Ovary (tissue), 9 donors: Measurements from ENCODE around the gene SERP2. TPM values are rescaled to one million over a fixed set of nuclear protein-coding genes. Genes with fewer than 3 reads are reported as not detected.

Experiments
- DNase-seq, 5 donors: peaks; one replicate each; pipeline ENCODE4 v3.0.0-alpha.2; 2019 to 2020
- H3K27ac ChIP-seq, 2 donors: fragments of 200-600 bp; one replicate each; pipeline versions ENCODE4 v1.5.1 to v1.8.0; 2019 to 2022
- H3K27me3 ChIP-seq: fragments of 200-600 bp; one replicate; pipeline ENCODE4 v1.8.0; 2022
- H3K36me3 ChIP-seq: fragments of 200-600 bp; sonication (generic); one replicate; pipeline ENCODE4 v1.5.1; 2019
- H3K4me1 ChIP-seq: one replicate; pipeline ENCODE4 v1.8.1; 2013; ENCODE audit warnings: mild to moderate bottlenecking, moderate library complexity; ENCODE audit not compliant: insufficient read depth
- H3K4me3 ChIP-seq: fragments of 200-600 bp; sonication (generic); one replicate; pipeline ENCODE4 v1.5.1; 2017
- H3K9me3 ChIP-seq, 2 donors: fragments of 200-600 bp in 1 of 2; sonication (generic) in 1 of 2; one replicate each; pipeline versions ENCODE4 v1.5.1 to v1.8.1; 2013 to 2019; ENCODE audit warnings: mild to moderate bottlenecking in 1 of 2, moderate library complexity in 1 of 2
- EP300 ChIP-seq: sonication (generic); formaldehyde crosslinking; IDR thresholded peaks from one replicate; pipeline ENCODE4 v1.6.1; 2017; ENCODE audit warnings: antibody characterized with exemption
- POLR2A ChIP-seq: fragments of 450-650 bp; IDR thresholded peaks from one replicate; pipeline ENCODE4 v1.6.1; 2017; ENCODE audit warnings: antibody characterized with exemption, mild to moderate bottlenecking, moderate library complexity
- WGBS, 3 donors: extraction: QIAGEN DNeasy Blood & Tissue Kit in 1 of 3; methylation state at CpG; one replicate each; pipeline versions ENCODE4 v1.1.5 to v1.1.7; 2013 to 2017; 5-methylcytosine and 5-hydroxymethylcytosine counted together
- intact Hi-C, 4 donors: fragments of 100-400 bp; cut with DNase I; formaldehyde crosslinking; loops; one replicate each; pipeline versions ENCODE4 v1.11.0 to v1.15.1; 2022 to 2023
- polyA plus RNA-seq, 2 donors: library from polyadenylated mRNA; stranded (reverse); fragments of 200-250 nt in 1 of 2; fragments of 350-450 nt in 1 of 2; fragmentation: Illumina TruSeq in 1 of 2; extraction: RNeasy Lipid Tissue Mini Kit (QIAGEN cat#74804) in 1 of 2; gene quantifications; one replicate each; pipeline ENCODE4 v1.2.3, GENCODE V29; 2013 to 2014
- total RNA-seq, 7 donors: library from RNA; depleted of rRNA in 2 of 7; stranded (reverse); fragments of >200 nt in 2 of 7; fragmentation: NEBNext Ultra II Directional in 3 of 7; extraction: Animal tissue kit (Norgen Biotek cat#: 25700) in 3 of 7; gene quantifications; one replicate each; pipeline versions ENCODE4 v1.1.0 to v1.2.4, GENCODE V29; 2016 to 2023
- TF ChIP-seq, protein P1 (sequence below), 3 donors: fragments of 450-650 bp in 2 of 3; fragments of 200-600 bp in 1 of 3; IDR thresholded peaks; one replicate each; pipeline versions ENCODE4 v1.5.1 to v1.8.0; 2016 to 2022; ENCODE audit warnings: antibody characterized with exemption in 3 of 3, mild to moderate bottlenecking in 1 of 3
- donor health status: DM: no; HTN: no; CAD: no; lungs with moderate emphysema.
- donor health status: DM: no; HTN: no; CAD: no.
- donor health status: Bipolar disorder and iron deficiency.
- donor health status: DM: yes; HTN: yes; CAD: no.
- donor health status: DM: no; HTN: no; CAD: no.
- donor health status: DM: yes; HTN: yes; CAD: no.

The SERP2 gene
- total and polyA plus RNA-seq, 9 donors: 8.3 to 14.9 (median 10.8) TPM

DNA sequence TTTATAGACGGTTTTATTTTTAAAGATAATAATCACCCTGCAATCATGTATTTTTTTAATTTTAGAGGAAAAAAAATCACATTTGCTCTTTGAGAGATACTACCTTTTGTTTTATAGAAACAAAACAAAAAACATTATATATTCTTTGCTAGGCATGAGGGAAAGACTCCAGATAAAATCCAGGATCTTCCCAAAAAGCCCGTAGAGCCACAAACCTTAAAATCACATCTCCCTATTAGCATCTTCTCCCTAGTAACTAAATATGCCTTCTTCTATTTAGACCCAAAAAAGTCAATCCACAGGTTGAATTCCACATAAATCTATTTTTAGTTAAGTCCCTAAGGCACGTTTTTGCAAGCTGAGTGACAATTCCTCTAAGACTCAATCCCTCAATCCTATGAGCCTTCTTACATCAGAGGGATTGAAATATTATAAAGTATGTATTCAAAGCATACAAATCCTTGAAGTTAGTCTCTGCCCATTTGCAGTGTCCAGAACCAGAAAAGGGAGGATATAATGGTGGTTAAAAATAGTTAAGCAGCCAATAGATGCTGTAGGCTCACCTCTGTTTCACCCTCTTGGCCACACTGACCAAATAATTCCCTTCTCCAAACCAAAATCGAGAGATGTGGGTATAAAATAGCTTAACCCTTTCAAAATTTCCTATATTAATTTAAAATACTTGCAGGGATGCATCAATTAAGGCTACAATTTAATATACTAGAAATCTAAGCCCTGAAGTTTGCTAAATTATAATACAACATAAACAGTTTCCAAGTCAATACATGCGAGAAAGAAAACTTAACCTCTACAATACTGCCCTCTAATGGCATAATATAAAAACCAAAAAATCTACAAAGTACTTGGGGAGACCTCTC lies 64.0 kb downstream of the SERP2 start:
- H3K4me1 ChIP-seq: peaks cover 11% of the 10 kb centered on the region
- 1% methylated on average over 5 of the region's 5 CpGs for WGBS, 3 donors
- no peak for DNase-seq
- no peaks in the 10 kb centered on the region for H3K36me3 ChIP-seq
- no peaks in the 10 kb centered on the region for H3K27me3 ChIP-seq
- intact Hi-C loops: loop anchor here (5.0 to 10.0 kb wide), 6 partner anchors 213 to 530 kb away; no protein-coding TSS in a partner anchor
- H3K9me3 ChIP-seq: no peaks in the 10 kb centered on the region
- TF ChIP-seq, protein P1, sequence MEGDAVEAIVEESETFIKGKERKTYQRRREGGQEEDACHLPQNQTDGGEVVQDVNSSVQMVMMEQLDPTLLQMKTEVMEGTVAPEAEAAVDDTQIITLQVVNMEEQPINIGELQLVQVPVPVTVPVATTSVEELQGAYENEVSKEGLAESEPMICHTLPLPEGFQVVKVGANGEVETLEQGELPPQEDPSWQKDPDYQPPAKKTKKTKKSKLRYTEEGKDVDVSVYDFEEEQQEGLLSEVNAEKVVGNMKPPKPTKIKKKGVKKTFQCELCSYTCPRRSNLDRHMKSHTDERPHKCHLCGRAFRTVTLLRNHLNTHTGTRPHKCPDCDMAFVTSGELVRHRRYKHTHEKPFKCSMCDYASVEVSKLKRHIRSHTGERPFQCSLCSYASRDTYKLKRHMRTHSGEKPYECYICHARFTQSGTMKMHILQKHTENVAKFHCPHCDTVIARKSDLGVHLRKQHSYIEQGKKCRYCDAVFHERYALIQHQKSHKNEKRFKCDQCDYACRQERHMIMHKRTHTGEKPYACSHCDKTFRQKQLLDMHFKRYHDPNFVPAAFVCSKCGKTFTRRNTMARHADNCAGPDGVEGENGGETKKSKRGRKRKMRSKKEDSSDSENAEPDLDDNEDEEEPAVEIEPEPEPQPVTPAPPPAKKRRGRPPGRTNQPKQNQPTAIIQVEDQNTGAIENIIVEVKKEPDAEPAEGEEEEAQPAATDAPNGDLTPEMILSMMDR (IDR thresholded peaks at IDR 0.05): peak in 2 of 3 donors; percentile 8 to 57
- TF ChIP-seq POLR2A: no peak
- peak overlapping the region; percentile 74 to 88 for H3K27ac ChIP-seq
- H3K4me3 ChIP-seq: peak overlapping the region; percentile 66

DNA sequence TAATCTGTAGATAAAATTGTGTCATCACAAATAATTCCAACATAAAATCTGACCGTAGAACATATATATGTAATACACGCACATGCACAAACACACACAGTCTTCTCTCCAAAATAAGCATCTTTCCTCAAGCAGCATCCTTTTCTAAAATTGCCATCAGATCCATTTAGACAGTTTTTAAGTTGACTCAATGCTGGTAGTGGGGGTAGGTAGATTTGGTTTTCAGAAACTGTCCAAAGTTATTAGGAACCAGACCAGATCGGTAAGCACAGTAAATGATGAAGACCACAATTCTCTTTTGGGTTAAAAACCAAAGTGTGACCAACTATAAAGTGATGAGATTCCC lies 64.6 kb downstream of the SERP2 start:
- Histone ChIP-seq H3K27ac (no peak overlapping the region), H3K9me3 (no peaks in the 10 kb centered on the region), H3K4me3 (no peak overlapping the region), H3K4me1 (peaks cover 9% of the 10 kb centered on the region), H3K27me3 (no peaks in the 10 kb centered on the region), H3K36me3 (no peaks in the 10 kb centered on the region)
- no peak for TF ChIP-seq POLR2A
- TF ChIP-seq, protein P1 (IDR thresholded peaks at IDR 0.05): no peak
- TF ChIP-seq EP300: no peak
- intact Hi-C loops: loop anchor here (5.0 to 10.0 kb wide), 6 partner anchors 213 to 531 kb away; no protein-coding TSS in a partner anchor
- 5 to 13% (median 11%) methylated on average over 3 of the region's 3 CpGs for WGBS, 3 donors
- DNase-seq: no peak

DNA sequence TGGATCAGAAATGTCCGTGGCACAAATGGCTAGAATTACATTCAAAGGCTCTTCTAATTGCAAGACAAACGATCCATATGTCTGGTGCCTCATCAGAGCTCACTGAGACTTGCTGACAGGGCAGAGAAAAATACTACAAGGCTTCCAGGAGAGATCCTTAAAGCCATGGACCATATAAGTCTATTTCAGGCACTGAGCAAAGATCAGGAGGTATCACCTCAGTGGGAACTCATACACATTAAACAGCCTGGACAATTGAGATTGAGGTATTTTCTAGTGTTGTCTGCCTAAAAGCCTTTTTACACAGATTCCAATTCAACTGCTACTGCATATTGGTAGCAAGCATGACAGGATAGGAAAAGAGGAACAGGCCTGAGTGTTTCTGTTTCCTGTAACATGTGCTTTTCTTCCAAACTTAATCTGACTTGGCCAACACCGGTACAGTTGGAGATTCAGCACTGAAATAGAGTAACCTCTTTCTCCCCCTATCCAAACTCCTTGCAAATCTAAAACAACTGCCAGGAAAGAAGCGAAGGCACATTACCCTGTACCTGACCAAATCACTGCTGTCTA lies 65.9 kb downstream of the SERP2 start:
- 32 to 39% (median 32%) methylated on average over 4 of the region's 4 CpGs for WGBS, 3 donors
- no peak for TF ChIP-seq POLR2A
- TF ChIP-seq, protein P1 (IDR thresholded peaks at IDR 0.05): no peak
- no peak for TF ChIP-seq EP300
- no peaks in the 10 kb centered on the region for H3K9me3 ChIP-seq
- no peak overlapping the region for H3K4me3 ChIP-seq
- DNase-seq: no peak
- intact Hi-C loops: loop anchor here (5.0 to 10.0 kb wide), 7 partner anchors 215 to 532 kb away; no protein-coding TSS in a partner anchor
- H3K27ac ChIP-seq: peak overlapping the region in 1 of 2 donors; percentile 43
- H3K36me3 ChIP-seq: no peaks in the 10 kb centered on the region
- H3K4me1 ChIP-seq: peaks cover 4% of the 10 kb centered on the region
- H3K27me3 ChIP-seq: no peaks in the 10 kb centered on the region

DNA sequence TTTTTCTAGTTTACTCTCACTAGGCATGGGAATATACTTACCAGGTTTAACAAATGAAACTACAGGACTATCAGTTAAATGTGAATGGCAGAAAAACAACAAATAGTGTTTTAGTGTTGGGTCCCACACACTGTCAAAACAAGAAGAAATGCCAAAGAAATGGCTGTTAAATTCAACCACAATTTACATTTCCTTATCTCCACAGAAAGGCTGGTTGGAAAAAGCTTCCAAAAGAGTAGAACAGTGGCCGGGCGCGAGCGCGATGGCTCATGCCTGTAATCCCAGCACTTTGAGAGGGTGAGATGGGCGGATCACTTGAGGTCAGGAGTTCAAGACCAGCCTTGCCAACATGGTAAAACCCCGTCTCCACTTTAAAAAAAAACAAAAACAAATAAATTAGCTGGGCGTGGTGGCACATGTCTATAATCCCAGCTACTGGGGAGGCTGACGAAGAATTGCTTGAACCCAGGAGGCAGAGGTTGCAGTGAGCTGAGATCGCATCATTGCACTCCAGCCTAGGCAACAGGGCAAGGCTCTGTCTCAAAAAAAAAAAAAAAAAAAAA lies 66.5 kb downstream of the SERP2 start:
- TF ChIP-seq EP300 (no peak), POLR2A (no peak)
- TF ChIP-seq, protein P1 (IDR thresholded peaks at IDR 0.05): no peak
- H3K9me3 ChIP-seq: no peaks in the 10 kb centered on the region
- 26 to 37% (median 31%) methylated on average over 10 of the region's 10 CpGs for WGBS, 3 donors
- no peak for DNase-seq
- H3K4me1 ChIP-seq: peaks cover 4% of the 10 kb centered on the region
- H3K36me3 ChIP-seq: no peaks in the 10 kb centered on the region
- intact Hi-C loops: loop anchor here in 1 of 4 donors (10.0 kb wide), 1 partner anchor 525 kb away; no protein-coding TSS in a partner anchor
- no peak overlapping the region for H3K4me3 ChIP-seq
- H3K27me3 ChIP-seq: no peaks in the 10 kb centered on the region
- peak overlapping the region in 1 of 2 donors; percentile 43 for H3K27ac ChIP-seq

Other genes starting within 250 kb of the SERP2 start
- gene TSC22D1, start 202.5 kb downstream of the SERP2 start, total RNA-seq: 100 to 1,000 TPM; 100 to 369 (median 145) TPM
- gene TSC22D1, start 202.5 kb downstream of the SERP2 start, polyA plus RNA-seq: 100 to 1,000 TPM; 164 to 179 TPM